ENCODE results near the gene DHRS13. TPM values are rescaled to one million over a fixed set of nuclear protein-coding genes. Genes with fewer than 3 reads are reported as not detected.

DHRS13 gene
- total RNA-seq, 1 experiment from 2014 or later = 28.5 TPM

DNA sequence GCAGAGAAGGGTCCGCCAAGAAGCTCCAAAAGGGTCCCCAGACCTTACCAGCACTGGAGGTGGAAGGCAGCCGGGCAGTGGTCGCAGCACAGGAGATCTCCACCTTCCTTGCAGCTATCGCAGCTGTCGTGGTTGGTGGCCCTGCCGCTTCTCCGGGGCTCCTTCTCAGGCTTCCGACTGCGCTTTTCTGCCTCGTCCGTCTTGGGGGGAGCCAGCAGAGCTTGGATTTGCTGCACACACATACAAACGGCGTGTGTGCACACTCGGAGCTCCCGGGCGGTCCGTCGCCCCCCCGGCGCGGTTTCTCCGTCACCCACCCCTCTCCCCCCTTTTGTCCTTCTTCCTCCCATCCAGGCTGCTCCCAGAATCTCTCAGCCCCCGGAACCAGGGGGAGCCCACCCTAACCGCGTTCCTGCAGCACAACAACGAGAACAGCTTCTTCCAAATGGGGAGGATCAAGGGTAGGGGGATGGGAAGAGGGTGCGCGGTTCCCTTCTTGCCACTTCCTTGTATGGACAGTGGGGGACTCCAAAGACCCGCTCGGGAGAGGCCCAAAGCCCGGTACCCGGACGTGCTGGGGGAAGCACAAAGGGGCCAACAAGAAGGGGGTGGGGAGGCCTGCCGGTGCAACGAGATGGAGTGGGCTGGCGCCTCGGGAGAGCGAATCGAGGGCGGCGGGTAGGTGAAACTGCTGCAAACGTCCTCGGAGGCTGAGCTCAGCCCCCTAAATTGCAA is 47.3 kb upstream of the DHRS13 start (continued):
- TF ChIP-seq MXD4 (CRISPR knock-in tag; IDR thresholded peaks at IDR 0.05; ENCODE audit: borderline replicate concordance) (no peak), ZBTB21 (CRISPR knock-in tag; IDR thresholded peaks at IDR 0.05; ENCODE audit: borderline replicate concordance) (no peak), ZNF263 (CRISPR knock-in tag; IDR thresholded peaks at IDR 0.05; ENCODE audit: low read depth) (0 out of 2 replicates have a peak, but pooled peaks have one; percentile 59)
- TF ChIP-seq, protein P1, sequence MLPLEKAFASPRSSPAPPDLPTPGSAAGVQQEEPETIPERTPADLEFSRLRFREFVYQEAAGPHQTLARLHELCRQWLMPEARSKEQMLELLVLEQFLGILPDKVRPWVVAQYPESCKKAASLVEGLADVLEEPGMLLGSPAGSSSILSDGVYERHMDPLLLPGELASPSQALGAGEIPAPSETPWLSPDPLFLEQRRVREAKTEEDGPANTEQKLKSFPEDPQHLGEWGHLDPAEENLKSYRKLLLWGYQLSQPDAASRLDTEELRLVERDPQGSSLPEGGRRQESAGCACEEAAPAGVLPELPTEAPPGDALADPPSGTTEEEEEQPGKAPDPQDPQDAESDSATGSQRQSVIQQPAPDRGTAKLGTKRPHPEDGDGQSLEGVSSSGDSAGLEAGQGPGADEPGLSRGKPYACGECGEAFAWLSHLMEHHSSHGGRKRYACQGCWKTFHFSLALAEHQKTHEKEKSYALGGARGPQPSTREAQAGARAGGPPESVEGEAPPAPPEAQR (CRISPR knock-in tag; IDR thresholded peaks at IDR 0.05) = no peak
- TF ChIP-seq, protein P2, sequence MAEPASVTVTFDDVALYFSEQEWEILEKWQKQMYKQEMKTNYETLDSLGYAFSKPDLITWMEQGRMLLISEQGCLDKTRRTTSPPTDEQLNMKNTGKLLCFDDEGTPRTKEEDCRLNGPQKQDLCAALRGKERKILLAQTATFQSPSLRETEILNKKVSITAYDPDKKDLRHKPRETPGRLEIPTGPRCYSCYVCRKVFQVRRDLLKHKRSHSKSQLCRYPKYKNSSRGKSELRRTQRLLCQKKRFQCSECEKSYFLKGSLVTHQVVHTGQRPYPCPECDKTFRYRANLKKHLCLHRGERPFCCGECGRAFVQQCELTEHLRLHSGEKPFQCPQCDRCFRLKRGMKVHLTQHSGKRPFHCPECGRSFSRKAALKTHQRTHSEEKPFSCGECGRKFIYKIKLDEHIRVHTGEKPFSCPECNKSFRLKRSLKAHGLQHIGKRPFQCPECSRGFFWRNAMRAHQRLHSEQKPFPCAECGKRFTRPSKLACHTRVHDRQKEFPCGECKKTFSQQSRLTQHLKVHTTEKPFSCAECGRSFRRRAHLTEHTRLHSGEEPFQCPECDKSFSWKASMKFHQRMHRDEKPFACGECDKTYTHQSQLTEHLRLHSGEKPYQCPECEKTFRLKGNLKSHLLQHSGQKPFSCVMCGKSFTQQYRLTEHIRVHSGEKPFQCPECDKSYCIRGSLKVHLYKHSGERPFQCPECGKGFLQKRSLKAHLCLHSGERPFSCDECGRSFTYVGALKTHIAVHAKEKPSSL (CRISPR knock-in tag; conservative IDR thresholded peaks at IDR 0.05) = no peak

DNA sequence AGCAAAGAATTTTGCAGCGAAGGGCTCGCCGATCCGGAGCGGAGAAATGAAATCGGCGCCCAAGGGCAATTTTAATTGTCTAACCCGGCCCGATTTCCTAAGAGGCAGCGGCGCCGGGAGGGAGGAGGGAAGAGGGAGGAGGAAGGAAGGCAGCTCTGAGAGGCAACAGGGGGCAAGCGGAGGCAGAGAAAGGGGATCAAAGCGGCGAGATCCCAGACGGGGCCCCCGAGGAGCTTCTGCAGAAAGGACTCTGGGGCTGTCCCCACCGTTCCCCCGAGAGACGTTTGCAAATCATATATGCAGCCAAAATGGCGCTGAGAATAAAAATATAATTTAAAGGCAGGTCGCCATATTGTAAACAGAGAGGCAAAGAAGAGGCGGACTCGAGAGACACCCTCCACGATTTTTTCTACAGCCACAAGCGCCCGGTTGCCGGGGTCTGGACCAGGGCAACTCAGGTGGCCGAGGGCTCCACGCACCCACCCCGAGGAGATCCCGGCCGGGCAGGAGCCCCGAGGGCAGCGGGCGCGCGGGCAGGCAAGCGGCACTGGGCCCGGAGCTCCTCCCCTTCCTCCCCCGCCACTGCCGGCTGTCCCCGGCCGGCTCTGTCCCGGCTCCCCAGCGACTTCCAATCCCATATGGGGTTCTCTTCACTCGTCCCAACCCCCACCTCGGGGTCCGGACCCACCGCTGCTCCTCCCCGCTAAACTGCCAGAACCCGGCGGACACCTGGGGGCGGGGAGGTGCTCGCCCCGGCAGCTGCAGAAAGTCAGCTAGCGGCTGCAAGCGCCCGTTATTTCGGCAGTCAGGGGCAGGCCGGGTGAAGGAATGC is 46.5 kb upstream of the DHRS13 start:
- CTCF ChIA-PET = interaction anchor here (0.7 to 5.5 kb wide), 15 partner anchors 9 to 231 kb away, joined by 3 to 39 read pairs (median 4); partner anchors contain the start of genes DHRS13, MYO18A, RPL23A and TLCD1
- TF ChIP-seq NR3C1 (CRISPR knock-in tag; conservative IDR thresholded peaks at IDR 0.05; ENCODE audit: low read depth) = no peak
- TF ChIP-seq, protein P3, sequence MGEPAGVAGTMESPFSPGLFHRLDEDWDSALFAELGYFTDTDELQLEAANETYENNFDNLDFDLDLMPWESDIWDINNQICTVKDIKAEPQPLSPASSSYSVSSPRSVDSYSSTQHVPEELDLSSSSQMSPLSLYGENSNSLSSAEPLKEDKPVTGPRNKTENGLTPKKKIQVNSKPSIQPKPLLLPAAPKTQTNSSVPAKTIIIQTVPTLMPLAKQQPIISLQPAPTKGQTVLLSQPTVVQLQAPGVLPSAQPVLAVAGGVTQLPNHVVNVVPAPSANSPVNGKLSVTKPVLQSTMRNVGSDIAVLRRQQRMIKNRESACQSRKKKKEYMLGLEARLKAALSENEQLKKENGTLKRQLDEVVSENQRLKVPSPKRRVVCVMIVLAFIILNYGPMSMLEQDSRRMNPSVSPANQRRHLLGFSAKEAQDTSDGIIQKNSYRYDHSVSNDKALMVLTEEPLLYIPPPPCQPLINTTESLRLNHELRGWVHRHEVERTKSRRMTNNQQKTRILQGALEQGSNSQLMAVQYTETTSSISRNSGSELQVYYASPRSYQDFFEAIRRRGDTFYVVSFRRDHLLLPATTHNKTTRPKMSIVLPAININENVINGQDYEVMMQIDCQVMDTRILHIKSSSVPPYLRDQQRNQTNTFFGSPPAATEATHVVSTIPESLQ (CRISPR knock-in tag; IDR thresholded peaks at IDR 0.05) = no peak
- TF ChIP-seq, protein P4, sequence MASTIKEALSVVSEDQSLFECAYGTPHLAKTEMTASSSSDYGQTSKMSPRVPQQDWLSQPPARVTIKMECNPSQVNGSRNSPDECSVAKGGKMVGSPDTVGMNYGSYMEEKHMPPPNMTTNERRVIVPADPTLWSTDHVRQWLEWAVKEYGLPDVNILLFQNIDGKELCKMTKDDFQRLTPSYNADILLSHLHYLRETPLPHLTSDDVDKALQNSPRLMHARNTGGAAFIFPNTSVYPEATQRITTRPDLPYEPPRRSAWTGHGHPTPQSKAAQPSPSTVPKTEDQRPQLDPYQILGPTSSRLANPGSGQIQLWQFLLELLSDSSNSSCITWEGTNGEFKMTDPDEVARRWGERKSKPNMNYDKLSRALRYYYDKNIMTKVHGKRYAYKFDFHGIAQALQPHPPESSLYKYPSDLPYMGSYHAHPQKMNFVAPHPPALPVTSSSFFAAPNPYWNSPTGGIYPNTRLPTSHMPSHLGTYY (CRISPR knock-in tag; IDR thresholded peaks at IDR 0.05) = no peak
- no peak for TF ChIP-seq GRHL2 (CRISPR knock-in tag; IDR thresholded peaks at IDR 0.05; ENCODE audit: insufficient replicate concordance, severe bottlenecking)
- 0 out of 2 replicates have a peak, but pooled peaks have one; percentile 11 for TF ChIP-seq HMGA2 (CRISPR knock-in tag; IDR thresholded peaks at IDR 0.05)
- TF ChIP-seq ZNF121 (CRISPR knock-in tag; IDR thresholded peaks at IDR 0.05) = no peak
- TF ChIP-seq NFE2L1 (CRISPR knock-in tag; IDR thresholded peaks at IDR 0.05) = no peak
- TF ChIP-seq, protein P5, sequence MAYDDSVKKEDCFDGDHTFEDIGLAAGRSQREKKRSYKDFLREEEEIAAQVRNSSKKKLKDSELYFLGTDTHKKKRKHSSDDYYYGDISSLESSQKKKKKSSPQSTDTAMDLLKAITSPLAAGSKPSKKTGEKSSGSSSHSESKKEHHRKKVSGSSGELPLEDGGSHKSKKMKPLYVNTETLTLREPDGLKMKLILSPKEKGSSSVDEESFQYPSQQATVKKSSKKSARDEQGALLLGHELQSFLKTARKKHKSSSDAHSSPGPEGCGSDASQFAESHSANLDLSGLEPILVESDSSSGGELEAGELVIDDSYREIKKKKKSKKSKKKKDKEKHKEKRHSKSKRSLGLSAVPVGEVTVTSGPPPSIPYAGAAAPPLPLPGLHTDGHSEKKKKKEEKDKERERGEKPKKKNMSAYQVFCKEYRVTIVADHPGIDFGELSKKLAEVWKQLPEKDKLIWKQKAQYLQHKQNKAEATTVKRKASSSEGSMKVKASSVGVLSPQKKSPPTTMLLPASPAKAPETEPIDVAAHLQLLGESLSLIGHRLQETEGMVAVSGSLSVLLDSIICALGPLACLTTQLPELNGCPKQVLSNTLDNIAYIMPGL (CRISPR knock-in tag; IDR thresholded peaks at IDR 0.05) = no peak
- TF ChIP-seq, protein P6, sequence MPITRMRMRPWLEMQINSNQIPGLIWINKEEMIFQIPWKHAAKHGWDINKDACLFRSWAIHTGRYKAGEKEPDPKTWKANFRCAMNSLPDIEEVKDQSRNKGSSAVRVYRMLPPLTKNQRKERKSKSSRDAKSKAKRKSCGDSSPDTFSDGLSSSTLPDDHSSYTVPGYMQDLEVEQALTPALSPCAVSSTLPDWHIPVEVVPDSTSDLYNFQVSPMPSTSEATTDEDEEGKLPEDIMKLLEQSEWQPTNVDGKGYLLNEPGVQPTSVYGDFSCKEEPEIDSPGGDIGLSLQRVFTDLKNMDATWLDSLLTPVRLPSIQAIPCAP (CRISPR knock-in tag; IDR thresholded peaks at IDR 0.05) = no peak
- TF ChIP-seq TEAD1 (CRISPR knock-in tag; IDR thresholded peaks at IDR 0.05) = no peak
- 0 out of 2 replicates have a peak, but pooled peaks have one; percentile 75 for TF ChIP-seq KAT7 (CRISPR knock-in tag; IDR thresholded peaks at IDR 0.05; ENCODE audit: borderline replicate concordance)
- TF ChIP-seq ZNF263 (CRISPR knock-in tag; IDR thresholded peaks at IDR 0.05; ENCODE audit: low read depth) = peak; percentile 94
- TF ChIP-seq, protein P7, sequence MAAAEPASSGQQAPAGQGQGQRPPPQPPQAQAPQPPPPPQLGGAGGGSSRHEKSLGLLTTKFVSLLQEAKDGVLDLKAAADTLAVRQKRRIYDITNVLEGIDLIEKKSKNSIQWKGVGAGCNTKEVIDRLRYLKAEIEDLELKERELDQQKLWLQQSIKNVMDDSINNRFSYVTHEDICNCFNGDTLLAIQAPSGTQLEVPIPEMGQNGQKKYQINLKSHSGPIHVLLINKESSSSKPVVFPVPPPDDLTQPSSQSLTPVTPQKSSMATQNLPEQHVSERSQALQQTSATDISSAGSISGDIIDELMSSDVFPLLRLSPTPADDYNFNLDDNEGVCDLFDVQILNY (CRISPR knock-in tag; IDR thresholded peaks at IDR 0.05) = no peak
- TF ChIP-seq SP1 (CRISPR knock-in tag; conservative IDR thresholded peaks at IDR 0.05) = no peak
- TF ChIP-seq CREB1 (CRISPR knock-in tag; IDR thresholded peaks at IDR 0.05) = no peak
- TF ChIP-seq, protein P8, sequence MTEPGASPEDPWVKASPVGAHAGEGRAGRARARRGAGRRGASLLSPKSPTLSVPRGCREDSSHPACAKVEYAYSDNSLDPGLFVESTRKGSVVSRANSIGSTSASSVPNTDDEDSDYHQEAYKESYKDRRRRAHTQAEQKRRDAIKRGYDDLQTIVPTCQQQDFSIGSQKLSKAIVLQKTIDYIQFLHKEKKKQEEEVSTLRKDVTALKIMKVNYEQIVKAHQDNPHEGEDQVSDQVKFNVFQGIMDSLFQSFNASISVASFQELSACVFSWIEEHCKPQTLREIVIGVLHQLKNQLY (CRISPR knock-in tag; IDR thresholded peaks at IDR 0.05) = no peak
- TF ChIP-seq, protein P9, sequence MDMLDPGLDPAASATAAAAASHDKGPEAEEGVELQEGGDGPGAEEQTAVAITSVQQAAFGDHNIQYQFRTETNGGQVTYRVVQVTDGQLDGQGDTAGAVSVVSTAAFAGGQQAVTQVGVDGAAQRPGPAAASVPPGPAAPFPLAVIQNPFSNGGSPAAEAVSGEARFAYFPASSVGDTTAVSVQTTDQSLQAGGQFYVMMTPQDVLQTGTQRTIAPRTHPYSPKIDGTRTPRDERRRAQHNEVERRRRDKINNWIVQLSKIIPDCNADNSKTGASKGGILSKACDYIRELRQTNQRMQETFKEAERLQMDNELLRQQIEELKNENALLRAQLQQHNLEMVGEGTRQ (CRISPR knock-in tag; IDR thresholded peaks at IDR 0.05) = no peak

More for the DNA sequence above, 46.5 kb upstream of the DHRS13 start:
- peak overlapping the region; percentile 92 for H3K4me3 Mint-ChIP-seq
- POLR2A ChIA-PET = interaction anchor here (0.5 to 3.2 kb wide), 9 partner anchors 13 to 1342 kb away, joined by 3 to 17 read pairs (median 4); partner anchors contain the start of genes BLMH, DHRS13, PROCA1 and RPL23A
- H3K4me1 Mint-ChIP-seq = peaks cover 22% of the 10 kb centered on the region
- no peaks in the 10 kb centered on the region for H3K9me3 Mint-ChIP-seq
- H3K27me3 Mint-ChIP-seq (ENCODE audit: low read depth) = no peaks in the 10 kb centered on the region
- DNase-seq (ENCODE audit: low spot score) (peak; percentile 66), ATAC-seq (no peak)
- H3K36me3 Mint-ChIP-seq = peaks cover 19% of the 10 kb centered on the region
- H3K27ac Mint-ChIP-seq = peak overlapping the region; percentile 94
